ENCODE measurements around the gene NUDT7. TPM values are rescaled to one million over a fixed set of nuclear protein-coding genes. Genes with fewer than 3 reads are reported as not detected.

NUDT7 gene
- total and polyA plus RNA-seq, 2 experiments from 2014 or later: 5.6 to 14.3 TPM

DNA sequence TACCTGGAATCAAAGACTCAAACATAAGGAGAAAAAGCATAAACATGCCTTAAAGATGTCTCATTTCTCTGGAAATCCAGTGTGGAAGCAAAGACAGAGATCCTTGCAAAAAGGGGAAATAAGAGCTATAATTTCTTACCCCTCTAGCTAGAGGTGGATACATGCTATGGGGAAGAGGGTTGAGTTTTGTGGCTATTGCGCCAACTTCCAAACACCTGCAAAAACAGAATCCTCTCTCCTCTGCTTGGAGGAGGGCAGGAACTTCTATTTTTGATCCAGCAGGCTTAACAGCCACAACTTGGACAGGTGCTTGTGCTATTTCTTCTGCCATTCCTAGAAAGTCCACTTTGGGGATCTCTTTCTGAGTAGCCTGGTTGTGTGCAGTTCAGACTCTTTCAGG, 21.5 kb upstream of the NUDT7 start:
- Mint-ChIP-seq H3K4me1 (no peaks in the 10 kb centered on the region), H3K36me3 (ENCODE audit: low read depth) (no peaks in the 10 kb centered on the region), H3K27ac (no peak overlapping the region), H3K9me3 (no peaks in the 10 kb centered on the region), H3K27me3 (ENCODE audit: insufficient read depth, low read depth, poor library complexity) (peaks cover 2% of the 10 kb centered on the region), H3K4me3 (no peak overlapping the region)
- Histone ChIP-seq H3K36me3 (ENCODE audit: insufficient read depth) (no peaks in the 10 kb centered on the region), H3K4me2 (no peak overlapping the region), H3K9me2 (ENCODE audit: insufficient read depth) (0 out of 2 replicates have a peak, but pooled peaks cover 9% of the 10 kb centered on the region), H3K27ac (ENCODE audit: low read depth) (no peak overlapping the region), H2AFZ (no peak overlapping the region), H3F3A (replicated peaks; ENCODE audit: low read depth) (no peaks in the 10 kb centered on the region), H3K79me2 (replicated peaks; ENCODE audit: insufficient read depth) (no peaks in the 10 kb centered on the region), H3K4me1 (ENCODE audit: insufficient read depth) (no peaks in the 10 kb centered on the region), H4K20me1 (replicated peaks; ENCODE audit: insufficient read depth) (no peaks in the 10 kb centered on the region), H3K4me3 (no peak overlapping the region), H3K27me3 (ENCODE audit: insufficient read depth) (no peaks in the 10 kb centered on the region)
- TF ChIP-seq EZH2 (IDR thresholded peaks at IDR 0.05; ENCODE audit: low read depth, unreplicated experiment) (no peak), ZNF331 (CRISPR knock-in tag; IDR thresholded peaks at IDR 0.05; ENCODE audit: low read depth) (no peak), EZH2phosphoT487 (IDR thresholded peaks at IDR 0.05; ENCODE audit: unreplicated experiment) (no peak), STAT1 (IDR thresholded peaks at IDR 0.05; ENCODE audit: unreplicated experiment) (no peak), JUNB (IDR thresholded peaks at IDR 0.05; ENCODE audit: unreplicated experiment) (no peak), CREB1 (CRISPR knock-in tag; IDR thresholded peaks at IDR 0.05; ENCODE audit: low read depth) (no peak), ZNF114 (CRISPR knock-in tag; IDR thresholded peaks at IDR 0.05) (no peak), POLR2AphosphoS5 (IDR thresholded peaks at IDR 0.05; ENCODE audit: low read depth) (no peak), NANOG (IDR thresholded peaks at IDR 0.05; ENCODE audit: borderline replicate concordance) (no peak)
- TF ChIP-seq, protein P1, sequence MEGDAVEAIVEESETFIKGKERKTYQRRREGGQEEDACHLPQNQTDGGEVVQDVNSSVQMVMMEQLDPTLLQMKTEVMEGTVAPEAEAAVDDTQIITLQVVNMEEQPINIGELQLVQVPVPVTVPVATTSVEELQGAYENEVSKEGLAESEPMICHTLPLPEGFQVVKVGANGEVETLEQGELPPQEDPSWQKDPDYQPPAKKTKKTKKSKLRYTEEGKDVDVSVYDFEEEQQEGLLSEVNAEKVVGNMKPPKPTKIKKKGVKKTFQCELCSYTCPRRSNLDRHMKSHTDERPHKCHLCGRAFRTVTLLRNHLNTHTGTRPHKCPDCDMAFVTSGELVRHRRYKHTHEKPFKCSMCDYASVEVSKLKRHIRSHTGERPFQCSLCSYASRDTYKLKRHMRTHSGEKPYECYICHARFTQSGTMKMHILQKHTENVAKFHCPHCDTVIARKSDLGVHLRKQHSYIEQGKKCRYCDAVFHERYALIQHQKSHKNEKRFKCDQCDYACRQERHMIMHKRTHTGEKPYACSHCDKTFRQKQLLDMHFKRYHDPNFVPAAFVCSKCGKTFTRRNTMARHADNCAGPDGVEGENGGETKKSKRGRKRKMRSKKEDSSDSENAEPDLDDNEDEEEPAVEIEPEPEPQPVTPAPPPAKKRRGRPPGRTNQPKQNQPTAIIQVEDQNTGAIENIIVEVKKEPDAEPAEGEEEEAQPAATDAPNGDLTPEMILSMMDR (conservative IDR thresholded peaks at IDR 0.05; ENCODE audit: low read depth in 2 of 2): no peak
- TF ChIP-seq, protein P2, sequence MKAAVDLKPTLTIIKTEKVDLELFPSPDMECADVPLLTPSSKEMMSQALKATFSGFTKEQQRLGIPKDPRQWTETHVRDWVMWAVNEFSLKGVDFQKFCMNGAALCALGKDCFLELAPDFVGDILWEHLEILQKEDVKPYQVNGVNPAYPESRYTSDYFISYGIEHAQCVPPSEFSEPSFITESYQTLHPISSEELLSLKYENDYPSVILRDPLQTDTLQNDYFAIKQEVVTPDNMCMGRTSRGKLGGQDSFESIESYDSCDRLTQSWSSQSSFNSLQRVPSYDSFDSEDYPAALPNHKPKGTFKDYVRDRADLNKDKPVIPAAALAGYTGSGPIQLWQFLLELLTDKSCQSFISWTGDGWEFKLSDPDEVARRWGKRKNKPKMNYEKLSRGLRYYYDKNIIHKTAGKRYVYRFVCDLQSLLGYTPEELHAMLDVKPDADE (IDR thresholded peaks at IDR 0.05): no peak
- TF ChIP-seq, protein P3, sequence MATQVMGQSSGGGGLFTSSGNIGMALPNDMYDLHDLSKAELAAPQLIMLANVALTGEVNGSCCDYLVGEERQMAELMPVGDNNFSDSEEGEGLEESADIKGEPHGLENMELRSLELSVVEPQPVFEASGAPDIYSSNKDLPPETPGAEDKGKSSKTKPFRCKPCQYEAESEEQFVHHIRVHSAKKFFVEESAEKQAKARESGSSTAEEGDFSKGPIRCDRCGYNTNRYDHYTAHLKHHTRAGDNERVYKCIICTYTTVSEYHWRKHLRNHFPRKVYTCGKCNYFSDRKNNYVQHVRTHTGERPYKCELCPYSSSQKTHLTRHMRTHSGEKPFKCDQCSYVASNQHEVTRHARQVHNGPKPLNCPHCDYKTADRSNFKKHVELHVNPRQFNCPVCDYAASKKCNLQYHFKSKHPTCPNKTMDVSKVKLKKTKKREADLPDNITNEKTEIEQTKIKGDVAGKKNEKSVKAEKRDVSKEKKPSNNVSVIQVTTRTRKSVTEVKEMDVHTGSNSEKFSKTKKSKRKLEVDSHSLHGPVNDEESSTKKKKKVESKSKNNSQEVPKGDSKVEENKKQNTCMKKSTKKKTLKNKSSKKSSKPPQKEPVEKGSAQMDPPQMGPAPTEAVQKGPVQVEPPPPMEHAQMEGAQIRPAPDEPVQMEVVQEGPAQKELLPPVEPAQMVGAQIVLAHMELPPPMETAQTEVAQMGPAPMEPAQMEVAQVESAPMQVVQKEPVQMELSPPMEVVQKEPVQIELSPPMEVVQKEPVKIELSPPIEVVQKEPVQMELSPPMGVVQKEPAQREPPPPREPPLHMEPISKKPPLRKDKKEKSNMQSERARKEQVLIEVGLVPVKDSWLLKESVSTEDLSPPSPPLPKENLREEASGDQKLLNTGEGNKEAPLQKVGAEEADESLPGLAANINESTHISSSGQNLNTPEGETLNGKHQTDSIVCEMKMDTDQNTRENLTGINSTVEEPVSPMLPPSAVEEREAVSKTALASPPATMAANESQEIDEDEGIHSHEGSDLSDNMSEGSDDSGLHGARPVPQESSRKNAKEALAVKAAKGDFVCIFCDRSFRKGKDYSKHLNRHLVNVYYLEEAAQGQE (IDR thresholded peaks at IDR 0.05; ENCODE audit: unreplicated experiment): no peak
- TF ChIP-seq, protein P4, sequence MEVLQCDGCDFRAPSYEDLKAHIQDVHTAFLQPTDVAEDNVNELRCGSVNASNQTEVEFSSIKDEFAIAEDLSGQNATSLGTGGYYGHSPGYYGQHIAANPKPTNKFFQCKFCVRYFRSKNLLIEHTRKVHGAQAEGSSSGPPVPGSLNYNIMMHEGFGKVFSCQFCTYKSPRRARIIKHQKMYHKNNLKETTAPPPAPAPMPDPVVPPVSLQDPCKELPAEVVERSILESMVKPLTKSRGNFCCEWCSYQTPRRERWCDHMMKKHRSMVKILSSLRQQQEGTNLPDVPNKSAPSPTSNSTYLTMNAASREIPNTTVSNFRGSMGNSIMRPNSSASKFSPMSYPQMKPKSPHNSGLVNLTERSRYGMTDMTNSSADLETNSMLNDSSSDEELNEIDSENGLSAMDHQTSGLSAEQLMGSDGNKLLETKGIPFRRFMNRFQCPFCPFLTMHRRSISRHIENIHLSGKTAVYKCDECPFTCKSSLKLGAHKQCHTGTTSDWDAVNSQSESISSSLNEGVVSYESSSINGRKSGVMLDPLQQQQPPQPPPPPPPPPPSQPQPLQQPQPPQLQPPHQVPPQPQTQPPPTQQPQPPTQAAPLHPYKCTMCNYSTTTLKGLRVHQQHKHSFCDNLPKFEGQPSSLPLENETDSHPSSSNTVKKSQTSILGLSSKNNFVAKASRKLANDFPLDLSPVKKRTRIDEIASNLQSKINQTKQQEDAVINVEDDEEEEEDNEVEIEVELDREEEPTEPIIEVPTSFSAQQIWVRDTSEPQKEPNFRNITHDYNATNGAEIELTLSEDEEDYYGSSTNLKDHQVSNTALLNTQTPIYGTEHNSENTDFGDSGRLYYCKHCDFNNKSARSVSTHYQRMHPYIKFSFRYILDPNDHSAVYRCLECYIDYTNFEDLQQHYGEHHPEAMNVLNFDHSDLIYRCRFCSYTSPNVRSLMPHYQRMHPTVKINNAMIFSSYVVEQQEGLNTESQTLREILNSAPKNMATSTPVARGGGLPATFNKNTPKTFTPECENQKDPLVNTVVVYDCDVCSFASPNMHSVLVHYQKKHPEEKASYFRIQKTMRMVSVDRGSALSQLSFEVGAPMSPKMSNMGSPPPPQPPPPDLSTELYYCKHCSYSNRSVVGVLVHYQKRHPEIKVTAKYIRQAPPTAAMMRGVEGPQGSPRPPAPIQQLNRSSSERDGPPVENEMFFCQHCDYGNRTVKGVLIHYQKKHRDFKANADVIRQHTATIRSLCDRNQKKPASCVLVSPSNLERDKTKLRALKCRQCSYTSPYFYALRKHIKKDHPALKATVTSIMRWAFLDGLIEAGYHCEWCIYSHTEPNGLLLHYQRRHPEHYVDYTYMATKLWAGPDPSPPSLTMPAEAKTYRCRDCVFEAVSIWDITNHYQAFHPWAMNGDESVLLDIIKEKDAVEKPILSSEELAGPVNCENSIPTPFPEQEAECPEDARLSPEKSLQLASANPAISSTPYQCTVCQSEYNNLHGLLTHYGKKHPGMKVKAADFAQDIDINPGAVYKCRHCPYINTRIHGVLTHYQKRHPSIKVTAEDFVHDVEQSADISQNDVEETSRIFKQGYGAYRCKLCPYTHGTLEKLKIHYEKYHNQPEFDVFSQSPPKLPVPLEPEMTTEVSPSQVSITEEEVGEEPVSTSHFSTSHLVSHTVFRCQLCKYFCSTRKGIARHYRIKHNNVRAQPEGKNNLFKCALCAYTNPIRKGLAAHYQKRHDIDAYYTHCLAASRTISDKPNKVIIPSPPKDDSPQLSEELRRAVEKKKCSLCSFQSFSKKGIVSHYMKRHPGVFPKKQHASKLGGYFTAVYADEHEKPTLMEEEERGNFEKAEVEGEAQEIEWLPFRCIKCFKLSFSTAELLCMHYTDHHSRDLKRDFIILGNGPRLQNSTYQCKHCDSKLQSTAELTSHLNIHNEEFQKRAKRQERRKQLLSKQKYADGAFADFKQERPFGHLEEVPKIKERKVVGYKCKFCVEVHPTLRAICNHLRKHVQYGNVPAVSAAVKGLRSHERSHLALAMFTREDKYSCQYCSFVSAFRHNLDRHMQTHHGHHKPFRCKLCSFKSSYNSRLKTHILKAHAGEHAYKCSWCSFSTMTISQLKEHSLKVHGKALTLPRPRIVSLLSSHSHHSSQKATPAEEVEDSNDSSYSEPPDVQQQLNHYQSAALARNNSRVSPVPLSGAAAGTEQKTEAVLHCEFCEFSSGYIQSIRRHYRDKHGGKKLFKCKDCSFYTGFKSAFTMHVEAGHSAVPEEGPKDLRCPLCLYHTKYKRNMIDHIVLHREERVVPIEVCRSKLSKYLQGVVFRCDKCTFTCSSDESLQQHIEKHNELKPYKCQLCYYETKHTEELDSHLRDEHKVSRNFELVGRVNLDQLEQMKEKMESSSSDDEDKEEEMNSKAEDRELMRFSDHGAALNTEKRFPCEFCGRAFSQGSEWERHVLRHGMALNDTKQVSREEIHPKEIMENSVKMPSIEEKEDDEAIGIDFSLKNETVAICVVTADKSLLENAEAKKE (CRISPR knock-in tag; IDR thresholded peaks at IDR 0.05): no peak
- no peak for ATAC-seq
- DNase-seq (ENCODE audit: low spot score): no peak
